ENCODE data around the gene ADO.

DNA sequence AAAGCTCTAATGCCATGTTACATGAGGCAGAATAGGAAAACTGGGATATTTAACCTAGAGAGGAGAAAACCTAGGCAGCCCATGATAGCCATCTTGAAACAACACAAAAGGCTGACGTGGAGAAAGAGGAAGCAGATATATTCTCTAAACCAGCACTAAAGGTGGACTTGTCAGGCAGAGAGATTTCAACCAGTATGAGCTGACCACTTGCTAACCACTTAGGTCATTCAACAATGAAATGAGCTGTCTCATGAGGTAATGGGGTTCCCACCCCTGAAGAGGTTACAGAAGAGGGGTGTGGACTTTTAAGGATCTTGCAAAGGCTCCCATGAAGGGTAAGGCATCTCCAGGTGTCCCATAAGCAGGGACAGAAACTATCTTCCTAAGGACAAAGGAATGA is 38.5 kb downstream of the ADO start:
- TF ChIP-seq, protein P1, sequence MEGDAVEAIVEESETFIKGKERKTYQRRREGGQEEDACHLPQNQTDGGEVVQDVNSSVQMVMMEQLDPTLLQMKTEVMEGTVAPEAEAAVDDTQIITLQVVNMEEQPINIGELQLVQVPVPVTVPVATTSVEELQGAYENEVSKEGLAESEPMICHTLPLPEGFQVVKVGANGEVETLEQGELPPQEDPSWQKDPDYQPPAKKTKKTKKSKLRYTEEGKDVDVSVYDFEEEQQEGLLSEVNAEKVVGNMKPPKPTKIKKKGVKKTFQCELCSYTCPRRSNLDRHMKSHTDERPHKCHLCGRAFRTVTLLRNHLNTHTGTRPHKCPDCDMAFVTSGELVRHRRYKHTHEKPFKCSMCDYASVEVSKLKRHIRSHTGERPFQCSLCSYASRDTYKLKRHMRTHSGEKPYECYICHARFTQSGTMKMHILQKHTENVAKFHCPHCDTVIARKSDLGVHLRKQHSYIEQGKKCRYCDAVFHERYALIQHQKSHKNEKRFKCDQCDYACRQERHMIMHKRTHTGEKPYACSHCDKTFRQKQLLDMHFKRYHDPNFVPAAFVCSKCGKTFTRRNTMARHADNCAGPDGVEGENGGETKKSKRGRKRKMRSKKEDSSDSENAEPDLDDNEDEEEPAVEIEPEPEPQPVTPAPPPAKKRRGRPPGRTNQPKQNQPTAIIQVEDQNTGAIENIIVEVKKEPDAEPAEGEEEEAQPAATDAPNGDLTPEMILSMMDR (IDR thresholded peaks at IDR 0.05; ENCODE audit: insufficient read depth, low read length, poor library complexity, severe bottlenecking) = no peak
- TF ChIP-seq EZH2phosphoT487 (conservative IDR thresholded peaks at IDR 0.05; ENCODE audit: low read length) = no peak
